ENCODE results near the gene PAM16.

DNA sequence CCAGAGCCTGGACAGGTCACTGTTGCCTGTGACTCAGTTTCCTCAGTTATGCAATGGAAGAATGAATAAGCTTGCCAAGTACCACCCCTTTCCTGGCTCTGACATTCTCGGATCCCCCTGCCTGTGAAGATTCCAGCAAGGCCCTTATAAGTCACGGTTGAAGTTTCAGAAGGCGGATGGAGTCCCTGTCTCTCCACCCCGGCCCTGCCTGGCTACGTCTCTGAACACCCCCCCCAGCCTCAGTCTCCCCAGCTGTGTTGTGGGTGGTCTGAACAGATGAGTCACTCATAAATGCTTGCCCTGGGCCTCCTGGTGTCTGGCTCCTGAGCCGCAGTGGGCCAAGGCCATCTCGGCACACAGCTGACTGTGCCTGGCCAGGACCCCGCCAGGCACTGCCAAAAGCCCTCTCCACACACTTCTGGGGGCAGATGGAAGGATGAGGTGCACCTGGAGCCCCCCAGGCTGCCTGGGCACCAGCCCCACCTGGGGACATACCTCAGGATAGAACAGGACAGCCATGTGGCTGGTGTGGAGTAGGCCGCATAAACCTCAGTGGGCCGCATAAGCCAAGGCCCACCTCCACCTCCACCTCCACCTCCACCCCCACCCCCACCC, 35.9 kb upstream of the PAM16 start:
- TF ChIP-seq TCF7 (IDR thresholded peaks at IDR 0.05; ENCODE audit: borderline replicate concordance) = no peak
- no peak for TF ChIP-seq PHF8 (IDR thresholded peaks at IDR 0.05; ENCODE audit: borderline replicate concordance, low read length)
- no peak for TF ChIP-seq ZZZ3 (IDR thresholded peaks at IDR 0.05)
- TF ChIP-seq YY1 (IDR thresholded peaks at IDR 0.05; ENCODE audit: borderline replicate concordance in 1 of 3, control insufficient read depth in 1 of 3, extremely low read depth in 1 of 3, insufficient read depth in 3 of 3, insufficient read length in 1 of 3, insufficient replicate concordance in 2 of 3, low read depth in 1 of 3, low read length in 2 of 3) = no peak
- TF ChIP-seq, protein P1, sequence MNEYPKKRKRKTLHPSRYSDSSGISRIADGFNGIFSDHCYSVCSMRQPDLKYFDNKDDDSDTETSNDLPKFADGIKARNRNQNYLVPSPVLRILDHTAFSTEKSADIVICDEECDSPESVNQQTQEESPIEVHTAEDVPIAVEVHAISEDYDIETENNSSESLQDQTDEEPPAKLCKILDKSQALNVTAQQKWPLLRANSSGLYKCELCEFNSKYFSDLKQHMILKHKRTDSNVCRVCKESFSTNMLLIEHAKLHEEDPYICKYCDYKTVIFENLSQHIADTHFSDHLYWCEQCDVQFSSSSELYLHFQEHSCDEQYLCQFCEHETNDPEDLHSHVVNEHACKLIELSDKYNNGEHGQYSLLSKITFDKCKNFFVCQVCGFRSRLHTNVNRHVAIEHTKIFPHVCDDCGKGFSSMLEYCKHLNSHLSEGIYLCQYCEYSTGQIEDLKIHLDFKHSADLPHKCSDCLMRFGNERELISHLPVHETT (CRISPR knock-in tag; conservative IDR thresholded peaks at IDR 0.05 in 1 of 2, IDR thresholded peaks at IDR 0.05 in 1 of 2) = no peak
- TF ChIP-seq, protein P2, sequence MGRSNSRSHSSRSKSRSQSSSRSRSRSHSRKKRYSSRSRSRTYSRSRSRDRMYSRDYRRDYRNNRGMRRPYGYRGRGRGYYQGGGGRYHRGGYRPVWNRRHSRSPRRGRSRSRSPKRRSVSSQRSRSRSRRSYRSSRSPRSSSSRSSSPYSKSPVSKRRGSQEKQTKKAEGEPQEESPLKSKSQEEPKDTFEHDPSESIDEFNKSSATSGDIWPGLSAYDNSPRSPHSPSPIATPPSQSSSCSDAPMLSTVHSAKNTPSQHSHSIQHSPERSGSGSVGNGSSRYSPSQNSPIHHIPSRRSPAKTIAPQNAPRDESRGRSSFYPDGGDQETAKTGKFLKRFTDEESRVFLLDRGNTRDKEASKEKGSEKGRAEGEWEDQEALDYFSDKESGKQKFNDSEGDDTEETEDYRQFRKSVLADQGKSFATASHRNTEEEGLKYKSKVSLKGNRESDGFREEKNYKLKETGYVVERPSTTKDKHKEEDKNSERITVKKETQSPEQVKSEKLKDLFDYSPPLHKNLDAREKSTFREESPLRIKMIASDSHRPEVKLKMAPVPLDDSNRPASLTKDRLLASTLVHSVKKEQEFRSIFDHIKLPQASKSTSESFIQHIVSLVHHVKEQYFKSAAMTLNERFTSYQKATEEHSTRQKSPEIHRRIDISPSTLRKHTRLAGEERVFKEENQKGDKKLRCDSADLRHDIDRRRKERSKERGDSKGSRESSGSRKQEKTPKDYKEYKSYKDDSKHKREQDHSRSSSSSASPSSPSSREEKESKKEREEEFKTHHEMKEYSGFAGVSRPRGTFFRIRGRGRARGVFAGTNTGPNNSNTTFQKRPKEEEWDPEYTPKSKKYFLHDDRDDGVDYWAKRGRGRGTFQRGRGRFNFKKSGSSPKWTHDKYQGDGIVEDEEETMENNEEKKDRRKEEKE (IDR thresholded peaks at IDR 0.05; ENCODE audit: borderline replicate concordance in 1 of 2, control insufficient read depth in 1 of 2, low read depth in 2 of 2, low read length in 1 of 2) = no peak
- TF ChIP-seq FOS (IDR thresholded peaks at IDR 0.05; ENCODE audit: extremely low read depth, insufficient read length) = no peak
- TF ChIP-seq, protein P3, sequence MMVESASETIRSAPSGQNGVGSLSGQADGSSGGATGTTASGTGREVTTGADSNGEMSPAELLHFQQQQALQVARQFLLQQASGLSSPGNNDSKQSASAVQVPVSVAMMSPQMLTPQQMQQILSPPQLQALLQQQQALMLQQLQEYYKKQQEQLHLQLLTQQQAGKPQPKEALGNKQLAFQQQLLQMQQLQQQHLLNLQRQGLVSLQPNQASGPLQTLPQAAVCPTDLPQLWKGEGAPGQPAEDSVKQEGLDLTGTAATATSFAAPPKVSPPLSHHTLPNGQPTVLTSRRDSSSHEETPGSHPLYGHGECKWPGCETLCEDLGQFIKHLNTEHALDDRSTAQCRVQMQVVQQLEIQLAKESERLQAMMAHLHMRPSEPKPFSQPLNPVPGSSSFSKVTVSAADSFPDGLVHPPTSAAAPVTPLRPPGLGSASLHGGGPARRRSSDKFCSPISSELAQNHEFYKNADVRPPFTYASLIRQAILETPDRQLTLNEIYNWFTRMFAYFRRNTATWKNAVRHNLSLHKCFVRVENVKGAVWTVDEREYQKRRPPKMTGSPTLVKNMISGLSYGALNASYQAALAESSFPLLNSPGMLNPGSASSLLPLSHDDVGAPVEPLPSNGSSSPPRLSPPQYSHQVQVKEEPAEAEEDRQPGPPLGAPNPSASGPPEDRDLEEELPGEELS (CRISPR knock-in tag; IDR thresholded peaks at IDR 0.05; ENCODE audit: borderline replicate concordance) = no peak
- TF ChIP-seq ZNF12 (CRISPR knock-in tag; IDR thresholded peaks at IDR 0.05) = no peak
- no peak for TF ChIP-seq ZNF282 (CRISPR knock-in tag; IDR thresholded peaks at IDR 0.05)
- no peak for TF ChIP-seq NCOA1 (IDR thresholded peaks at IDR 0.05; ENCODE audit: low read depth)
- TF ChIP-seq, protein P4, sequence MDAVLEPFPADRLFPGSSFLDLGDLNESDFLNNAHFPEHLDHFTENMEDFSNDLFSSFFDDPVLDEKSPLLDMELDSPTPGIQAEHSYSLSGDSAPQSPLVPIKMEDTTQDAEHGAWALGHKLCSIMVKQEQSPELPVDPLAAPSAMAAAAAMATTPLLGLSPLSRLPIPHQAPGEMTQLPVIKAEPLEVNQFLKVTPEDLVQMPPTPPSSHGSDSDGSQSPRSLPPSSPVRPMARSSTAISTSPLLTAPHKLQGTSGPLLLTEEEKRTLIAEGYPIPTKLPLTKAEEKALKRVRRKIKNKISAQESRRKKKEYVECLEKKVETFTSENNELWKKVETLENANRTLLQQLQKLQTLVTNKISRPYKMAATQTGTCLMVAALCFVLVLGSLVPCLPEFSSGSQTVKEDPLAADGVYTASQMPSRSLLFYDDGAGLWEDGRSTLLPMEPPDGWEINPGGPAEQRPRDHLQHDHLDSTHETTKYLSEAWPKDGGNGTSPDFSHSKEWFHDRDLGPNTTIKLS (IDR thresholded peaks at IDR 0.05; ENCODE audit: borderline replicate concordance, low read depth) = no peak

Measured in K562 (cell line).